B cell (primary cell): ENCODE results near the gene ATP2B3. TPM values are rescaled to one million over a fixed set of nuclear protein-coding genes. Genes with fewer than 3 reads are reported as not detected.

ENCODE experiments used
- ATAC-seq: fragments of 200-7000 bp; cut with Tn5 transposase; one replicate; pipeline ENCODE4 v1.10.0; 2021; ENCODE audit warnings: low read depth, mild to moderate bottlenecking, moderate number of reproducible peaks, moderate library complexity
- CTCF ChIA-PET: fragments of 350-600 bp; sonication (Branson Sonifier 250); formaldehyde crosslinking; loops from one replicate; lab custom pipeline; 2021; ENCODE audit warnings: antibody characterized with exemption, inconsistent platforms; lab: Charles Lee
- POLR2A ChIA-PET: fragments of 350-600 bp; sonication (Branson Sonifier 250); formaldehyde crosslinking; loops from one replicate; lab custom pipeline; 2021; ENCODE audit warnings: antibody characterized with exemption; lab: Charles Lee
- DNase-seq: peaks from one replicate; pipeline ENCODE4 v3.0.0; 2013
- H2AFZ ChIP-seq: 2 replicates; pipeline ENCODE4 v1.6.1; 2012; ENCODE audit warnings: mild to moderate bottlenecking, low read depth, low read length; ENCODE audit not compliant: insufficient read depth, poor library complexity, severe bottlenecking
- H3K27ac ChIP-seq, 2 donors: 1 replicate in 1 of 2; 2 replicates in 1 of 2; pipeline ENCODE4 v1.5.1; 2012 to 2013; ENCODE audit warnings: low read length in 2 of 2, mild to moderate bottlenecking in 2 of 2, moderate library complexity in 1 of 2
- H3K27me3 ChIP-seq, 4 experiments: fragments of 200-600 bp in 1 of 4; sonication (generic) in 1 of 4; replicated peaks in 1 of 4; 1 replicate in 2 of 4; 2 replicates in 2 of 4; pipeline versions ENCODE4 v1.6.1 to v1.7.0; 2013 to 2016; ENCODE audit warnings: low read length in 3 of 4, mild to moderate bottlenecking in 2 of 4, mixed read lengths in 1 of 4, moderate library complexity in 1 of 4; ENCODE audit not compliant: insufficient read depth in 4 of 4, control insufficient read depth in 3 of 4; ENCODE audit errors: control extremely low read depth in 1 of 4
- H3K36me3 ChIP-seq, 2 experiments: replicated peaks in 1 of 2; 1 replicate in 1 of 2; 2 replicates in 1 of 2; pipeline versions ENCODE4 v1.6.1 to v1.7.1; 2013; ENCODE audit warnings: low read length in 1 of 2; ENCODE audit not compliant: insufficient read depth in 2 of 2, control insufficient read depth in 1 of 2; ENCODE audit errors: control extremely low read depth in 1 of 2, extremely low read depth in 1 of 2
- H3K4me1 ChIP-seq, 2 donors: fragments of 200-600 bp in 1 of 2; sonication (generic) in 1 of 2; 1 replicate in 1 of 2; 2 replicates in 1 of 2; pipeline versions ENCODE4 v1.5.1 to v1.6.1; 2013 to 2017; ENCODE audit warnings: low read length in 2 of 2; ENCODE audit not compliant: control insufficient read depth in 2 of 2, insufficient read depth in 2 of 2
- H3K4me2 ChIP-seq: replicated peaks from 2 replicates; pipeline ENCODE3; 2012; ENCODE audit warnings: mild to moderate bottlenecking, low read depth, low read length; ENCODE audit not compliant: poor library complexity, severe bottlenecking
- H3K4me3 ChIP-seq, 5 experiments: fragments of 200-600 bp in 1 of 5; sonication (generic) in 1 of 5; 1 replicate in 3 of 5; 2 replicates in 2 of 5; pipeline versions ENCODE4 v1.5.1 to v1.7.0; 2011 to 2016; ENCODE audit warnings: low read length in 4 of 5, mild to moderate bottlenecking in 4 of 5, low read depth in 2 of 5, control low read depth in 1 of 5, moderate library complexity in 1 of 5; ENCODE audit not compliant: insufficient read depth in 1 of 5; ENCODE audit errors: control extremely low read depth in 1 of 5, extremely low read depth in 1 of 5
- H3K79me2 ChIP-seq: fragments of 200-600 bp; sonication (generic); one replicate; pipeline ENCODE4 v1.6.0; 2016; ENCODE audit warnings: low read length; ENCODE audit not compliant: control insufficient read depth, insufficient read depth
- H3K9ac ChIP-seq: fragments of 200-600 bp; sonication (generic); 2 replicates; pipeline ENCODE4 v1.6.1; 2017; ENCODE audit warnings: mild to moderate bottlenecking, low read length, moderate library complexity
- H3K9me3 ChIP-seq, 3 donors: one replicate each; pipeline versions ENCODE4 v1.6.1 to v1.7.1; 2013; ENCODE audit warnings: low read length in 2 of 3; ENCODE audit not compliant: control insufficient read depth in 2 of 3, insufficient read depth in 1 of 3; ENCODE audit errors: control extremely low read depth in 1 of 3
- H4K20me1 ChIP-seq: 2 replicates; pipeline ENCODE4 v1.6.0; 2012; ENCODE audit warnings: mild to moderate bottlenecking, low read length; ENCODE audit not compliant: insufficient read depth, control insufficient read depth, poor library complexity, severe bottlenecking
- H3K27ac Mint-ChIP-seq: one replicate; pipeline ENCODE4 v1.8.0; 2021; ENCODE audit warnings: mixed read lengths
- H3K27me3 Mint-ChIP-seq: one replicate; pipeline ENCODE4 v1.8.0; 2021; ENCODE audit warnings: mixed read lengths
- H3K4me1 Mint-ChIP-seq: one replicate; pipeline ENCODE4 v1.8.0; 2021; ENCODE audit warnings: mixed read lengths
- H3K4me3 Mint-ChIP-seq: one replicate; pipeline ENCODE4 v1.8.0; 2021; ENCODE audit warnings: mixed read lengths
- H3K9me3 Mint-ChIP-seq: one replicate; pipeline ENCODE4 v1.8.0; 2022; ENCODE audit warnings: mixed read lengths; ENCODE audit not compliant: insufficient read depth
- CTCF ChIP-seq: fragments of 200-600 bp; IDR thresholded peaks from one replicate; pipeline ENCODE4 v1.8.0; 2022; ENCODE audit warnings: antibody characterized with exemption, mild to moderate bottlenecking
- EZH2 ChIP-seq: IDR thresholded peaks from 2 replicates; pipeline ENCODE4 v1.6.1; 2012; ENCODE audit warnings: borderline replicate concordance, low read depth, mild to moderate bottlenecking, moderate library complexity, low read length; ENCODE audit not compliant: insufficient read depth, poor library complexity, severe bottlenecking
- WGBS: methylation state at CpG from one replicate; pipeline ENCODE4 v1.1.5; 2013; ENCODE audit warnings: missing lambda C conversion rate; ENCODE audit not compliant: insufficient coverage; 5-methylcytosine and 5-hydroxymethylcytosine counted together
- intact Hi-C: fragments of 100-400 bp; cut with micrococcal nuclease; formaldehyde crosslinking; loops from one replicate; pipeline ENCODE4 v1.10.0; 2022
- polyA plus RNA-seq: library from polyadenylated mRNA; depleted of rRNA; stranded (reverse); fragments of >200 nt; gene quantifications from 2 replicates; pipeline ENCODE4 v1.2.3, GENCODE V29; 2012
- total RNA-seq, 2 donors: library from RNA; stranded (reverse); fragments of 120-200 nt in 1 of 2; gene quantifications; 1 replicate in 1 of 2; 2 replicates in 1 of 2; pipeline versions ENCODE4 v1.2.3 to v1.2.4, GENCODE V29; 2013 to 2022

ATP2B3 gene
- total and polyA plus RNA-seq, 2 donors (not counting 1 experiment from before 2014, with no cell fraction given) = not detected

GRCh38 chrX:153576239-153576870 lies 58.9 kb downstream of the ATP2B3 start:
- no peaks in the 10 kb centered on the region for H3K27me3 ChIP-seq
- ChIA-PET POLR2A (no interaction called here), CTCF (interaction anchor here (0.8 kb wide), 1 partner anchor 21 kb away, joined by 3 read pairs; no protein-coding TSS in a partner anchor)
- Mint-ChIP-seq H3K27me3 (no peaks in the 10 kb centered on the region), H3K4me3 (no peak overlapping the region), H3K9me3 (no peaks in the 10 kb centered on the region), H3K4me1 (peaks cover 6% of the 10 kb centered on the region), H3K27ac (no peak overlapping the region)
- H3K4me3 ChIP-seq = no peak overlapping the region
- H3K79me2 ChIP-seq = no peaks in the 10 kb centered on the region
- DNase-seq (no peak), ATAC-seq (no peak)
- TF ChIP-seq CTCF (no peak), EZH2 (no peak)
- no peaks in the 10 kb centered on the region for H4K20me1 ChIP-seq
- intact Hi-C loops = no loop called here
- H3K9ac ChIP-seq = no peak overlapping the region
- 92% methylated on average over 7 of the region's 10 CpGs for WGBS
- H3K4me1 ChIP-seq = no peaks in the 10 kb centered on the region
- H2AFZ ChIP-seq = no peak overlapping the region
- H3K4me2 ChIP-seq = no peak overlapping the region
- H3K27ac ChIP-seq = no peak overlapping the region
- H3K36me3 ChIP-seq = no peaks in the 10 kb centered on the region
- no peaks in the 10 kb centered on the region for H3K9me3 ChIP-seq

GRCh38 chrX:153576961-153577360 lies 59.5 kb downstream of the ATP2B3 start:
- H3K4me1 Mint-ChIP-seq = peaks cover 8% of the 10 kb centered on the region
- DNase-seq (no peak), ATAC-seq (no peak)
- CTCF ChIA-PET = interaction anchor here (0.8 to 1.1 kb wide), 2 partner anchors 22 to 79 kb away, joined by 3 read pairs; no protein-coding TSS in a partner anchor
- WGBS = 94% methylated on average over 5 of the region's 6 CpGs
- Histone ChIP-seq H3K79me2 (no peaks in the 10 kb centered on the region), H3K27ac (no peak overlapping the region), H3K4me1 (peaks cover 0 to 1% of the 10 kb centered on the region in 2 donors), H3K9me3 (no peaks in the 10 kb centered on the region), H4K20me1 (no peaks in the 10 kb centered on the region), H3K9ac (no peak overlapping the region), H3K36me3 (no peaks in the 10 kb centered on the region), H3K27me3 (no peaks in the 10 kb centered on the region), H2AFZ (no peak overlapping the region), H3K4me2 (no peak overlapping the region), H3K4me3 (no peak overlapping the region)
- intact Hi-C loops = no loop called here
- H3K4me3 Mint-ChIP-seq = no peak overlapping the region
- no peaks in the 10 kb centered on the region for H3K9me3 Mint-ChIP-seq
- H3K27me3 Mint-ChIP-seq = no peaks in the 10 kb centered on the region
- no peak for TF ChIP-seq EZH2
- TF ChIP-seq CTCF = no peak
- POLR2A ChIA-PET = no interaction called here
- H3K27ac Mint-ChIP-seq = no peak overlapping the region
